Esophagus (tissue), 2 donors: ENCODE measurements around the gene FKBP14. TPM values are rescaled to one million over a fixed set of nuclear protein-coding genes. Genes with fewer than 3 reads are reported as not detected.
"Not testable (repeated sequence)": the region's sequence is repeated elsewhere in the genome, so short reads cannot be mapped to it uniquely, and the experiment has no call there.

Source experiments
- H3K27ac ChIP-seq, 2 donors: one replicate each; pipeline ENCODE4 v1.5.1; 2013; ENCODE audit warnings: low read depth in 2 of 2, mild to moderate bottlenecking in 2 of 2, inconsistent platforms in 1 of 2, low read length in 1 of 2, moderate library complexity in 1 of 2
- H3K27me3 ChIP-seq, 2 donors: one replicate each; pipeline ENCODE4 v1.6.1; 2013; ENCODE audit warnings: low read length in 2 of 2, control low read depth in 1 of 2, mild to moderate bottlenecking in 1 of 2; ENCODE audit not compliant: insufficient read depth in 2 of 2, control insufficient read depth in 1 of 2
- H3K36me3 ChIP-seq, 2 donors: one replicate each; pipeline ENCODE4 v1.6.1; 2013; ENCODE audit warnings: low read length in 1 of 2; ENCODE audit not compliant: control insufficient read depth in 2 of 2, insufficient read depth in 2 of 2
- H3K4me1 ChIP-seq, 2 donors: one replicate each; pipeline ENCODE4 v1.6.1; 2013; ENCODE audit warnings: low read length in 1 of 2; ENCODE audit not compliant: control insufficient read depth in 2 of 2, insufficient read depth in 2 of 2
- H3K4me3 ChIP-seq, 2 donors: one replicate each; pipeline ENCODE4 v1.5.1; 2013; ENCODE audit warnings: low read length in 2 of 2, mild to moderate bottlenecking in 2 of 2, low read depth in 1 of 2, moderate library complexity in 1 of 2
- H3K9me3 ChIP-seq, 2 donors: one replicate each; pipeline ENCODE4 v1.6.1; 2013; ENCODE audit warnings: mild to moderate bottlenecking in 2 of 2, low read depth in 1 of 2, low read length in 1 of 2, moderate library complexity in 1 of 2; ENCODE audit not compliant: control insufficient read depth in 2 of 2, insufficient read depth in 1 of 2
- WGBS, 2 donors: extraction: QIAGEN DNeasy Blood & Tissue Kit; methylation state at CpG; one replicate each; pipeline ENCODE4 v1.1.7; 2013; 5-methylcytosine and 5-hydroxymethylcytosine counted together
- polyA plus RNA-seq, 2 donors: library from polyadenylated mRNA; stranded (reverse); fragments of 200-250 nt; gene quantifications; one replicate each; pipeline ENCODE4 v1.2.3, GENCODE V29; 2013
- donor health status: healthy with polysubstance abuse.
- donor health status: Bipolar disorder and iron deficiency.

Gene FKBP14
- polyA plus RNA-seq, 2 donors: 1.9 to 3.0 TPM

- Histone ChIP-seq H3K4me3 (no peak overlapping the region), H3K9me3 (no peaks in the 10 kb centered on the region), H3K27ac (no peak overlapping the region), H3K4me1 (no peaks in the 10 kb centered on the region), H3K36me3 (no peaks in the 10 kb centered on the region), H3K27me3 (no peaks in the 10 kb centered on the region)
- WGBS, 2 donors: 85 to 92% methylated on average over 5 of the region's 5 CpGs
Observed at GRCh38 chr7:29971566-29972314, 54.8 kb downstream of the FKBP14 start.

DNA sequence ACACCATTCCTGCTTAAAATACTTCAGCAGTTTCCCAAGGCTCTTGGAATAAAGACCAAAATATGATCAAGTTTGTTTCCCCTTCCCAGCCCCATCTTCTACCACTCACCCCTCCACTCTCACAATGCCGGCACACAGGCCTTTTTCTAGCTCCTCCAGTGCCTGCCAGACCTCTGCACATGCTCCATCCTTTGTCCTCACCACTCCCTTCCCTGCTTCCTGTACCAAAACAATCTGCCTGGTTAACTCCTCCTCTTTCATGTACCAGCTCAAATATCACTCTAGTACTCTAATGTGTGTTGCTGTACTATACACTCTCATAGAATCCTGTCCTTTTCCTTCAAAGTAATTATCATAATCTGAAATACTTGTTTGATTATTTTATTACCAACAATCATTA is 56.3 kb downstream of the FKBP14 start:
- 65 to 76% methylated on average over 1 of the region's 1 CpG for WGBS, 2 donors
- Histone ChIP-seq H3K9me3 (no peaks in the 10 kb centered on the region), H3K4me3 (no peak overlapping the region), H3K27ac (no peak overlapping the region), H3K36me3 (no peaks in the 10 kb centered on the region), H3K27me3 (no peaks in the 10 kb centered on the region), H3K4me1 (no peaks in the 10 kb centered on the region)

- Histone ChIP-seq H3K4me1 (no peaks in the 10 kb centered on the region), H3K9me3 (no peaks in the 10 kb centered on the region), H3K4me3 (no peak overlapping the region), H3K27ac (no peak overlapping the region), H3K27me3 (no peaks in the 10 kb centered on the region), H3K36me3 (no peaks in the 10 kb centered on the region)
- WGBS, 2 donors: 84 to 85% methylated on average over 2 of the region's 2 CpGs
Observed at GRCh38 chr7:29969738-29970137, 56.8 kb downstream of the FKBP14 start.

DNA sequence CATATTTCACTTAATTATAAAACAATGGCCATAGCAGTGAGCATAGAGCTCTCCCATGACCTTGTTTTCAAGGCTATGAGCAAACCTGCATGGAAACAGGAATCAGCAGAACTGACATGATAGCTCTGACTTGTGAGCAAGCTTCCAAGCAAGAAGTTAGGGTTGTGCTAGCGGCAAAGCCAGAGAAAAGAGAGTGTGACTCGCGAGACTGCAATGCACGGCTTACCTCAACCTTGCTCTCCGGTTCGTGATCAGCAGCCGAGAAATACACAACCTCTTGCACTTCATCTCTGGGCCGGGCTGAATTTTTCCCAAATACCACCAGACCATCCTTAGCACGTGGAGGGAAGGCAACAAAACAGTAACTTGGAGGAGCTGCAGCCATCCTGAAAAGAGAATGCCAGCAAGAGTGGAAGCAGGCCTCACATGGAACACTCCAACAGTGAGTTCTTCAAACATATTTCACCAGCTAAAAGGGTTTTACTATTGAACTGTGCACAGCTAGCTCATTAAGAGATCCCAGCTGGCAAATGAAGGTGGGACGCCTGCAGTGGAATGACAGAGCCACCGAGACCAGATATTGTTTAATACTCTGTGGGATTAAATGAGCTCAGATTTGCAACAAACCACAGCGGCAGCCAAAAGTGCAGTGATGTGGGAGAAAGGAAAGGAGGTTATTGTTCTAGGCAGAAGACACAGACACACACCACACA is 57.7 kb downstream of the FKBP14 start:
- no peak overlapping the region for H3K27ac ChIP-seq
- no peaks in the 10 kb centered on the region for H3K36me3 ChIP-seq
- no peaks in the 10 kb centered on the region for H3K27me3 ChIP-seq
- 80 to 81% methylated on average over 12 of the region's 12 CpGs for WGBS, 2 donors
- no peaks in the 10 kb centered on the region for H3K4me1 ChIP-seq
- no peaks in the 10 kb centered on the region for H3K9me3 ChIP-seq
- H3K4me3 ChIP-seq: no peak overlapping the region

DNA sequence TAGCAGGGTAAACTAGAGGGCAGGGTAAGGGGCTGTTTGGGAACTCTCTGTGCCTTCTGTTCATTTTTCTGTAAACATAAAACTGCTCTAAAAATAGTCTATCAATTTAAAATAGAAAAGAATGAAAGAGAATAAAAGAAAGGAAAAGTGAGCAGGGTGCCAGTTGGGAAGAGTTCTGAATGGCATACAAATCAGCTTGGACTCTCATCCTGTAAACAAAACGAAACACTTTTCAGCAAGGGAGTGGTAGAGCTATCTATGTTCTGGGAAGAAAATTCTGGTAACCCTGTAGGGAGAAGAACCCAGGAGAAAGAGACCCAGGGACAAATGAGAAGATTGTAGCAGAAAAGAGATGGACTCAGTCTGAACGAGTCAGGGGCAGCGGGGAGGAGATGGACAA is 61.5 kb downstream of the FKBP14 start:
- no peak overlapping the region for H3K27ac ChIP-seq
- H3K4me1 ChIP-seq: no peaks in the 10 kb centered on the region
- no peaks in the 10 kb centered on the region for H3K36me3 ChIP-seq
- no peaks in the 10 kb centered on the region for H3K9me3 ChIP-seq
- WGBS, 2 donors: 76% methylated on average over 3 of the region's 3 CpGs
- H3K27me3 ChIP-seq: no peaks in the 10 kb centered on the region
- no peak overlapping the region for H3K4me3 ChIP-seq

- H3K27me3 ChIP-seq: no peaks in the 10 kb centered on the region
- 93 to 94% methylated on average over 1 of the region's 1 CpG for WGBS, 2 donors
- H3K4me3 ChIP-seq: no peak overlapping the region
- H3K36me3 ChIP-seq: no peaks in the 10 kb centered on the region
- H3K4me1 ChIP-seq: no peaks in the 10 kb centered on the region
- H3K27ac ChIP-seq: no peak overlapping the region
- no peaks in the 10 kb centered on the region for H3K9me3 ChIP-seq
Observed at GRCh38 chr7:29962035-29962434, 64.5 kb downstream of the FKBP14 start.

GRCh38 chr7:29961611-29962010 is 64.9 kb downstream of the FKBP14 start:
- H3K9me3 ChIP-seq, H3K4me1 ChIP-seq, H3K27ac ChIP-seq, H3K4me3 ChIP-seq, H3K36me3 ChIP-seq, H3K27me3 ChIP-seq: not testable (repeated sequence)
- WGBS, 2 donors: 95 to 96% methylated on average over 8 to 19 of the region's 19 CpGs

Other genes with a start within 250 kb of the FKBP14 start
- 1 to 10 TPM in 1 of 2 donors, under 1 TPM in 1; 0.56 to 1.2 TPM for gene WIPF3, start 220.2 kb downstream of the FKBP14 start, polyA plus RNA-seq
- gene SCRN1, start 36.9 kb downstream of the FKBP14 start, polyA plus RNA-seq: 1 to 10 TPM; 3.0 to 8.2 TPM
- 1 to 10 TPM; 2.3 to 2.7 TPM for gene PLEKHA8, start 1.7 kb upstream of the FKBP14 start, polyA plus RNA-seq
- 1 to 10 TPM; 7.7 to 9.9 TPM for gene MTURN, start 108.3 kb upstream of the FKBP14 start, polyA plus RNA-seq